ENCODE results near the gene MSN.

DNA sequence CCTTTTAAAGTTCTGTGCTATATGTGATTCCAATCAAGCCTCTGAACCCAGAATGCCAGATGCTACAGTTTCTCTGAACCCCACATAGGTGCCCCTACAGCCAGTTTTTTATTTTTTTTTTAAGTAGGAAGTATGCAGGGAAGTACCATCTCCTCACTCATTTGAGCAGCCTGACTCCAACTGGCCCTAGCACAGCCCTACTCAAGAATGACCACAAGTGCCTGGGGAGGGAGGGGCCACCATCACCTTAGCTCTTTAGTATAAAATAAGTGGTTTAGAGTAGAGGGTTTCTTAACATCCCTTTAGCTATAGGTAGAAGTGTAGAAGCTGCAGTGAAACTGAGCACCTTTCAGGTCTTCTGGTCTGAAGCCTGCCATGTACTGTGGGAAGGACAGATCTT, 14.4 kb downstream of the MSN start:
- no peak for TF ChIP-seq EZH2 (optimal IDR thresholded peaks at IDR 0.05; ENCODE audit: low read depth, low read length)
- TF ChIP-seq, protein P1, sequence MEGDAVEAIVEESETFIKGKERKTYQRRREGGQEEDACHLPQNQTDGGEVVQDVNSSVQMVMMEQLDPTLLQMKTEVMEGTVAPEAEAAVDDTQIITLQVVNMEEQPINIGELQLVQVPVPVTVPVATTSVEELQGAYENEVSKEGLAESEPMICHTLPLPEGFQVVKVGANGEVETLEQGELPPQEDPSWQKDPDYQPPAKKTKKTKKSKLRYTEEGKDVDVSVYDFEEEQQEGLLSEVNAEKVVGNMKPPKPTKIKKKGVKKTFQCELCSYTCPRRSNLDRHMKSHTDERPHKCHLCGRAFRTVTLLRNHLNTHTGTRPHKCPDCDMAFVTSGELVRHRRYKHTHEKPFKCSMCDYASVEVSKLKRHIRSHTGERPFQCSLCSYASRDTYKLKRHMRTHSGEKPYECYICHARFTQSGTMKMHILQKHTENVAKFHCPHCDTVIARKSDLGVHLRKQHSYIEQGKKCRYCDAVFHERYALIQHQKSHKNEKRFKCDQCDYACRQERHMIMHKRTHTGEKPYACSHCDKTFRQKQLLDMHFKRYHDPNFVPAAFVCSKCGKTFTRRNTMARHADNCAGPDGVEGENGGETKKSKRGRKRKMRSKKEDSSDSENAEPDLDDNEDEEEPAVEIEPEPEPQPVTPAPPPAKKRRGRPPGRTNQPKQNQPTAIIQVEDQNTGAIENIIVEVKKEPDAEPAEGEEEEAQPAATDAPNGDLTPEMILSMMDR (IDR thresholded peaks at IDR 0.05; ENCODE audit: low read length): no peak

Data from MM.1S (cell line).